Activated CD4-positive, alpha-beta T cell treated with anti-CD3 and anti-CD28 coated beads, Interleukin-2, amount 10 ng/mL, durations not matched to agents 24 days and 14 days (primary cell): ENCODE data around the gene NME7. TPM values are rescaled to one million over a fixed set of nuclear protein-coding genes. Genes with fewer than 3 reads are reported as not detected.
A peak's percentile ranks its signal among the peaks of the same experiment; 100 is the strongest.
"Not testable (repeated sequence)": the region's sequence is repeated elsewhere in the genome, so short reads cannot be mapped to it uniquely, and the experiment has no call there.

Source experiments
- DNase-seq: peaks from one replicate; pipeline ENCODE4 v3.0.0; 2022
- H3K27ac Mint-ChIP-seq: one replicate; pipeline ENCODE4 v1.8.0; 2022; ENCODE audit warnings: mild to moderate bottlenecking, mixed read lengths
- H3K27me3 Mint-ChIP-seq: one replicate; pipeline ENCODE4 v1.8.0; 2022; ENCODE audit warnings: mixed read lengths
- H3K36me3 Mint-ChIP-seq: one replicate; pipeline ENCODE4 v1.8.0; 2022; ENCODE audit warnings: low read depth, mild to moderate bottlenecking, mixed read lengths
- H3K4me1 Mint-ChIP-seq: one replicate; pipeline ENCODE4 v1.8.0; 2021; ENCODE audit warnings: mixed read lengths
- H3K4me3 Mint-ChIP-seq: one replicate; pipeline ENCODE4 v1.8.0; 2022; ENCODE audit warnings: mild to moderate bottlenecking, moderate library complexity, mixed read lengths
- H3K9me3 Mint-ChIP-seq: one replicate; pipeline ENCODE4 v1.8.0; 2021; ENCODE audit warnings: mixed read lengths
- intact Hi-C: fragments of 100-400 bp; cut with micrococcal nuclease; formaldehyde crosslinking; loops from one replicate; pipeline ENCODE4 v1.15.1; 2023
- total RNA-seq: library from RNA; stranded (reverse); gene quantifications from 2 replicates; pipeline ENCODE4 v1.2.3, GENCODE V29; 2022

NME7 gene
- total RNA-seq, 1 donor from 2014 or later: 10.6 TPM

DNA sequence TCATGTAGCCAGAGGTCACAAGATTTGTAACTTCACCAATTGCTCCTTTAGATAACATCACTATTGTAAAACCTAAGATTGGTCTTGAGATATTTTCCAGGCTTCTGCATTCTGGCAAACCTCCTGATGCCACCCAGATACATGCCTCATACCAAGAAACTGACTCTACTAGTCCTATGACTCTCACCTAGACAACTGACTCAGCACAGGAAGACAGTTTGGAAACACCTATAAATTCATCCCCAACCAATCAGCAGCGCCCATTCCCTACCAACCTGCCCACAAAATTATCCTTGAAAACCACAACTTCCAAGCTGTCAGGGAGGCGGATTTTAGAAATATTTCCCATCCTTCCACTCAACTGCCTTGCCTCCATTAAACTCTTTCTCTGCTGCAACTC lies 2.6 kb downstream of the NME7 start:
- H3K27me3 Mint-ChIP-seq: no peaks in the 10 kb centered on the region
- peak overlapping the region; percentile 3 for H3K27ac Mint-ChIP-seq
- no peak overlapping the region for H3K4me3 Mint-ChIP-seq
- H3K9me3 Mint-ChIP-seq: peaks cover 6% of the 10 kb centered on the region
- H3K4me1 Mint-ChIP-seq: peaks cover 33% of the 10 kb centered on the region
- DNase-seq: peak; percentile 60
- intact Hi-C loops: loop anchor here (5.0 to 10.0 kb wide), 6 partner anchors 327 to 1138 kb away; partner anchors contain the start of genes SCYL3 and SFT2D2
- peaks cover 13% of the 10 kb centered on the region for H3K36me3 Mint-ChIP-seq

DNA sequence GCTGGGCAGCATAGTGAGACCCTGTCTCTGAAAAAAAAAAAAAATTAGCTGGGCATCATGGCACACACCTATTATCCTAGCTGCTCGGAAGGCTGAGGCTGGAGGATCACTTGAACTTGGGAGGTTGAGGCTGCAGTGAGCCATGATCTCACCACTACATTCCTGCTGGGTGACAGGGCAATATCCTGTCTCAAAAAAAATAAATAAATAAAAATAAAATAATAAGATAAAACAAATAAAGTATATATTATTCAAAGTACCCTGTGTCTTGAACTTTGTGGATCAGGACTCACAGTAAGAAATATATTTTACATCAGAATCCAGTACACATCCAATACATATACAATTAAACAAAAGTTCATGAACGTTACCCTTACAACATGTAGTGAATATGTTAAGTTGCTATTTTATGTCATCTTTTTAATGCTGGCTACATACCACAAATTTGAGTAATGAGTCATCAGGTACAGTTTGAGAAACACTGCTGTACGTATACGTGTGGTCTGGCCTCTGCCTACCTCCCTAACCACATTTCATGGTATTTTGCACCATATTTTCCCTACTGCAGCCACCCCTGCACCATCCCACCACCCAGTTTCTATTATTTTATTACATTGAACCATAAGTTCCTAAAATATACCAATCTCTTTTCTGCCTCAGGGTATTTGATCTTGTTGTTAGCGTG lies 4.4 kb downstream of the NME7 start:
- Mint-ChIP-seq H3K4me1 (peaks cover 28% of the 10 kb centered on the region), H3K36me3 (peaks cover 11% of the 10 kb centered on the region), H3K4me3 (peak overlapping the region; percentile 58), H3K9me3 (peaks cover 6% of the 10 kb centered on the region), H3K27me3 (no peaks in the 10 kb centered on the region), H3K27ac (peak overlapping the region; percentile 79)
- DNase-seq: peak; percentile 76
- intact Hi-C loops: loop anchor here (2.0 to 10.0 kb wide), 3 partner anchors 256 to 958 kb away; partner anchors contain the start of gene ATP1B1

DNA sequence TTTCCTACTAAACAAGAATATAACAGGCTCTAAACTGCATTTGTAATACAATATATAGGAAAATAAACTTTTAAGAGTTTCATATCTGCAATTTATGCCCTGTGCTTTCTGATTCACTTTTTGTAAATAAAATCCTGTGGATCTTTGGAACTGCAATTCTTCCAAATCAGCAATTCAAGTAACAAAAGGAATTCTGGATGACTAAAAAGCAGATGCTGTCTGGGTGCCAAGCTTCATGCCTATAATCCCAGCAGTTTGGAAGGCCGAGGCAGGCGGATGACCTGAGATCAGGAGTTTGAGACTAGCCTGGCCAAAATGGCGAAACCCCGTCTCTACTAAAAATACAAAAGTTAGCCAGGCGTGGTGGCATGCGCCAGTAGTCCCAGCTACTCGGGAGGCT lies 6.3 kb downstream of the NME7 start:
- intact Hi-C loops: loop anchor here (10.0 kb wide), 2 partner anchors 896 to 956 kb away; no protein-coding TSS in a partner anchor
- peaks cover 6% of the 10 kb centered on the region for H3K9me3 Mint-ChIP-seq
- DNase-seq: no peak
- H3K4me3 Mint-ChIP-seq: no peak overlapping the region
- H3K27me3 Mint-ChIP-seq: no peaks in the 10 kb centered on the region
- no peak overlapping the region for H3K27ac Mint-ChIP-seq
- H3K4me1 Mint-ChIP-seq: peaks cover 28% of the 10 kb centered on the region
- peaks cover 11% of the 10 kb centered on the region for H3K36me3 Mint-ChIP-seq

DNA sequence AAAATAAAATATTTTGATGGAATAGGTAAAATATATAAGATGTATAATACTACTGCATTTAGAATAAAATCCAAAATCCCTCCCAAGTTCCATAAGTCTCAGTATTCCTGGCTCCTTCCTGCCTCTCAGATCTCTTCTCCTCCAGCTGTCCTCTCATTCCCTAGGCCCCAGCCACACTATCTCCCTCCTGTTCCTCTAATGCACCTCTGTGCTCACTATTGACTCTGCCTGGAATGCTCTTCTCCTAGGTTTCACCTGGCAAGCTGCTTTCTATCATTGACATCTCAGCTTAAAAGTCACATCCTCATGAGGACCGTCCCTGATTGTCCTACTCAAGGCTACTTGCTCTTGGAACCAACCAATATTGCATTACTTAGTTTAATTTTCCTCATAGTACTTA lies 7.2 kb downstream of the NME7 start:
- no peak overlapping the region for H3K27ac Mint-ChIP-seq
- no peaks in the 10 kb centered on the region for H3K27me3 Mint-ChIP-seq
- H3K36me3 Mint-ChIP-seq: peaks cover 11% of the 10 kb centered on the region
- peaks cover 6% of the 10 kb centered on the region for H3K9me3 Mint-ChIP-seq
- H3K4me1 Mint-ChIP-seq: peaks cover 28% of the 10 kb centered on the region
- H3K4me3 Mint-ChIP-seq: no peak overlapping the region
- peak; percentile 53 for DNase-seq
- intact Hi-C loops: loop anchor here (10.0 kb wide), 2 partner anchors 896 to 956 kb away; no protein-coding TSS in a partner anchor

DNA sequence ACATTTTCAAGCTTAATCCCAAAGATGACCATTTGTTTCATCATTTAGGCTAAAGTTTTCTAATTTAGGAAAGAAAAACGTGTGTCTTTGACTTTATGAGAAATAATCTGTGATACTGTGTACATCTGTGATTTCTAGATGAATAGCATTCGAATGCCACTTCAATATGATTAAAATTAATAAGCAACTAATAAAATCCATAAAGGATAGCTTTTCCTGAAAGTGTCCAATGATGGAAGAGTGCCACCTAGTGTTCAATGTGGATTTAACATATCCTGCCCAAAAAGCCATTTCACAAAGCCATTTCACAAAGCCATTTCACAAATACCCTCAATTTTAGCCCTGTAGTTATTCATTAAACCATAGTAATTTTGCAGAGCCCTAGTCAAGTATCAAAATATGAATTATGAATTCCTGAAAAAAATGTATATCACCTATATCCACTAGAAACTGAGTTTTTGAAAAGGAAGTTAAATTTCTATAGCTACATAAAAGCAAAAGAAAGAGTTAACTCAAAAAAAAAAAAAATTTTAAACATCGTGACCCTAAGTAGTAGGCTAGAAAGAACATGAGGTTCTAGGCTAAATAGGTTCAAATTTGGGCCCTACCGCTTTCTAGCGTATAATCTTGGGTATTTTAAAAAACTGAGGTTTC lies 19.1 kb downstream of the NME7 start:
- DNase-seq: peak; percentile 80
- peaks cover 11% of the 10 kb centered on the region for H3K4me1 Mint-ChIP-seq
- intact Hi-C loops: loop anchor here (1.0 to 5.0 kb wide), 5 partner anchors 241 to 1006 kb away; partner anchors contain the start of gene ATP1B1
- no peak overlapping the region for H3K4me3 Mint-ChIP-seq
- peaks cover 2% of the 10 kb centered on the region for H3K36me3 Mint-ChIP-seq
- no peaks in the 10 kb centered on the region for H3K9me3 Mint-ChIP-seq
- no peak overlapping the region for H3K27ac Mint-ChIP-seq
- no peaks in the 10 kb centered on the region for H3K27me3 Mint-ChIP-seq

DNA sequence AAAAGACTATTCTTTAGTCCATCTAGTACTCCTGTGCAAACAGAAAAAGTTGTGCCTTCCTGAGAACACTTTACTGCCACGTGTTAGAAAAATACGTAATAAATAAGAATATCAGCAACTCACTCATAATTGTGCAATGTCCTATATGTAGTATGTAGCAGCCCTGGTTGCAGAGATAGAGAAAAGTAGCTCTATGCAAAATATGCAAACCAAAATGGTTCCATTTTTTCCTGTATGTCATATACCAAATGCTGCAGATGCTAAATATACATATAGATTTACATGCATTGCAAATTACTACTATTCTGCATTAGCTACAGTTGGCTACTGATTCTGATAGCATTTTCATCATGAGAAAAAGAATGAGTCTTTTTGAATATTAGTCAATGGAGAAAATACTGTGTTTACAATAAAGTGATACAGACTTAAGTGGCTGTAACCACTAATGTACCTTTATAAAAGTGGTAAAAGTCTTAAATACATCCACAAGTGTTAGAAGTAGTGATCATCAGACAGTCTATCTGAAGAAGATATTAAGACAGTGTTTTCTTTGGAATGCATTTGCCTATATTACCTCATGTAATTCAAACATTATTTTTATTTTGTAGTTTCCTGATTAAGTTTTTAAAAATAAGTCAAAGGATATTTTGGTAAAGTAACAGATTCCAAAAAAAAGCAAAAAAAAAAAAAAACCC lies 19.8 kb downstream of the NME7 start:
- H3K9me3 Mint-ChIP-seq: no peaks in the 10 kb centered on the region
- DNase-seq: no peak
- H3K27ac Mint-ChIP-seq: no peak overlapping the region
- intact Hi-C loops: loop anchor here (1.0 to 5.0 kb wide), 5 partner anchors 241 to 1005 kb away; partner anchors contain the start of gene ATP1B1
- no peaks in the 10 kb centered on the region for H3K27me3 Mint-ChIP-seq
- H3K36me3 Mint-ChIP-seq: peaks cover 2% of the 10 kb centered on the region
- peaks cover 11% of the 10 kb centered on the region for H3K4me1 Mint-ChIP-seq
- H3K4me3 Mint-ChIP-seq: no peak overlapping the region

DNA sequence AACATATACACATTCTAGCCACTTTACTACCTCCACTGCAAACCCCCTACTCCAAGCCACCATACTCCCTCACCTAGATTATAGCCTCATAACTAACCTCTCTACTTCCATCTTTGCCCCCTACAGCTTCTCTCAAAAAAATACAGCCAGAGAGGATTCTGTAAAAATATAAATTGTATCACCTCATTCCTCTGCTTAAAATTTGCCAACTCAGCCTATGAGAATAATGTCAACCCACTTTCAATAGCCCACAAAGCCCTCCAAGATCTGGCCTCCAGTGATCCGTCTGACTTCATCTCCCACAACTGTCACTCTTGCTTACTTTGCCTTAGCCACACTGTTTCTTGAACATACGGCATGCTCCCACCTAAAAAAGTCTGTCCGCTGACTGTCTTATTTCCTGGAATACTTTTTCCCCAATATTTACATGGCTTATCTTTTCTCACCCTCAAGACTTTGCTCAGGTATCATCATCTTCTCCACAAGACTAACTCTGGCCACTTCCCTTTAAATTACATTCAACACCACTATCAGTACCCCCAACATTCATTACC lies 21.5 kb downstream of the NME7 start:
- peaks cover 2% of the 10 kb centered on the region for H3K36me3 Mint-ChIP-seq
- DNase-seq: no peak
- no peaks in the 10 kb centered on the region for H3K27me3 Mint-ChIP-seq
- no peaks in the 10 kb centered on the region for H3K9me3 Mint-ChIP-seq
- H3K27ac Mint-ChIP-seq: no peak overlapping the region
- intact Hi-C loops: loop anchor here (5.0 kb wide), 3 partner anchors 239 to 904 kb away; partner anchors contain the start of gene ATP1B1
- no peak overlapping the region for H3K4me3 Mint-ChIP-seq
- H3K4me1 Mint-ChIP-seq: peaks cover 2% of the 10 kb centered on the region

DNA sequence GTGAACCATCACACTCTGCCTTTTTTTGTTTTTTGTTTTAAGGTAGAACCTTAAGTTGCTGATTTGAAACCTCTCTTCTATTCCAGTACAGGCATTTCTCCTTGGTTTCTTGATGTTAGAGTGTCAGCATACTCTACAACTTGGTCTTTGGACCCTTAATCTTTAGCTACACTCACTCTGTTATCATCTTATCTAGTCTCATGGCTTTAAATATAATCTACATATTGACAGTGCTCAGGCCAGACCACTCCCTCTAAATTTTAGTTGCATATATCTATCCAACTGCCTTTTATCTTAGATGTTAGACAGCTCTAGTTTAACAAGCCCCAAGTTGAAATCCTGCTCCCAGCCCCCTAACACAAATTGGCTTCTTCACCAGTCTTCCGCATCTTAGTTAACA lies 22.1 kb downstream of the NME7 start:
- no peak for DNase-seq

DNA sequence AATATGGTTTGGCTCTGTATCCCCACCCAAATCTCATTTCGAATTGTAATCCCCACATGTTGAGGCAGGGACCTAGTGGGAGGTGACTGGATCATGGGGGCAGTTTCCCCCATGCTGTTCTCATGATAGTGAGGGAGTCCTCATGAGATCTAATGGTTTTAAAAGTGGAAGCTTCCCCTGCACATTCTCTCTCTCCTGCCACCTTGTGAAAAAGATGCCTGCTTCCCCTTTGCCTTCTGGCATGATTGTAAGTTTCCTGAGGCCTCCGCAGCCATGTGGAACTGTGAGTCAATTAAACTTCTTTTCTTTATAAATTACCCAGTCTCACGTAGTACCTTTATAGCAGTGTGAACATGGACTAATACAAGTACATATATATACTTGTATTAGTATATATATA lies 25.5 kb downstream of the NME7 start:
- H3K27ac Mint-ChIP-seq, H3K27me3 Mint-ChIP-seq, H3K4me3 Mint-ChIP-seq, DNase-seq, intact Hi-C loops: not testable (repeated sequence)
- Mint-ChIP-seq H3K4me1 (peaks cover 11% of the 10 kb centered on the region), H3K36me3 (peaks cover 14% of the 10 kb centered on the region), H3K9me3 (peaks cover 17% of the 10 kb centered on the region)

More for the DNA sequence above, 22.1 kb downstream of the NME7 start:
- Mint-ChIP-seq H3K36me3 (peaks cover 8% of the 10 kb centered on the region), H3K4me3 (no peak overlapping the region), H3K9me3 (peaks cover 4% of the 10 kb centered on the region), H3K27ac (no peak overlapping the region), H3K27me3 (no peaks in the 10 kb centered on the region), H3K4me1 (peaks cover 2% of the 10 kb centered on the region)
- intact Hi-C loops: loop anchor here (5.0 kb wide), 3 partner anchors 238 to 903 kb away; partner anchors contain the start of gene ATP1B1

DNA sequence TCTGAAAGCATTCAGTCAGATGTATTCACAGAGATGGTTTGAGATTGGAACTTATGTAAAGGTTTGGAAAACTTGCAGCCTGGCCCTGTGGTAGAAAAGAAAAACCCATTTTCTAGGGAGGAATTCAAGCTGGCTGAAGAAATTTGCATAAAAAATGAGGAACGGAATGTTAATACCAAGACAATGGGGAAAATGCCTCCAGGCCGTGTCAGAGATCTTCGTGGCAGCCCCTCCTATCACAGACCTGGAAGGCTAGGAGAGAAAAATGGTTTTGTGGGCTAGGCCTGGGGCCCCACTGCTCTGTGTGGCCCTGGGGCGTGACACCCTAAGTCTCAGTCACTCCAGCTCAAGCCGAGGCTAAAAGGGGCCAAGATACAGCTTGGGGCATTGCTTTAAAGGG lies 26.7 kb downstream of the NME7 start:
- Mint-ChIP-seq H3K36me3 (peaks cover 15% of the 10 kb centered on the region), H3K4me1 (peaks cover 11% of the 10 kb centered on the region), H3K4me3 (no peak overlapping the region), H3K9me3 (peaks cover 17% of the 10 kb centered on the region), H3K27me3 (no peaks in the 10 kb centered on the region), H3K27ac (no peak overlapping the region)
- intact Hi-C loops: no loop called here
- no peak for DNase-seq

DNA sequence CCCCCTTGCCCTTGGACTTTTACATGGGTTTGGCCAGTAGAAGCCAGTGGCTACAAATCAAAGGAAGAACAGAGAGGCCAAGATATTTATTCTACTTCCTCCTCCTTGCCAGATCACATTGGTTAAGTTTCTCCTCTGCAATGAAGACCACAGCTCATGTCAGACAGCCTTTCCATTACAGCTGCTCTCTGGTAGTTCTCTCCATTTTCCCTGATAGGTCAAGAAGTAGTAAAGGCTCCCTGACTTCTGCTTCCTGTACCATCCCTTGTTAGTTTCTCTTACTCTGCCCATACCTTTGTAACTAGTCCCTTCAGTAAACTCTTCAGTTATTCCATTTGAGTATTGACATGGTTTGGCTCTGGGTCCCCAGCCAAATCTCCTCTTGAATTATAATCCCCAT lies 27.8 kb downstream of the NME7 start:
- H3K4me3 Mint-ChIP-seq: no peak overlapping the region
- DNase-seq: no peak
- peaks cover 20% of the 10 kb centered on the region for H3K9me3 Mint-ChIP-seq
- H3K27me3 Mint-ChIP-seq: no peaks in the 10 kb centered on the region
- intact Hi-C loops: no loop called here
- H3K27ac Mint-ChIP-seq: peak overlapping the region; percentile 10
- H3K36me3 Mint-ChIP-seq: peaks cover 20% of the 10 kb centered on the region
- peaks cover 11% of the 10 kb centered on the region for H3K4me1 Mint-ChIP-seq

DNA sequence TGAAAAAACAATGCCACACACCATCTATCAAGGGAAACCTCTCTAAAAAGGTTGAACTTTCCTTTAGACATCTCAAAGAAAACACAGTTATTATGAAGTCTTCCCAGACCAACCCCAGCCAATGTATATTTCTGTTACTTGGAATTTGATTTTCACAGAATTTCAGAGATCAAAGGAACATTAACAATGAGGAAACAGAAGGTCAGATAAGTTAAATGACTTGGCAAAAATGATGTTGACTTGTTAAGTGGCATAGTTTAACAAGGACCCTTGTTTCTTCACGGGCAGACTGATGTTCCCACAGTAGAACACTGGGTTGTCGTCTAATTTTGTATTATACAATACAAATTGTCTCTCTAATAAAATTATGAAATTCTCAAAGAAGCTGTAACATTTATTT lies 29.0 kb downstream of the NME7 start:
- intact Hi-C loops: no loop called here
- Mint-ChIP-seq H3K4me3 (no peak overlapping the region), H3K36me3 (peaks cover 23% of the 10 kb centered on the region), H3K27me3 (no peaks in the 10 kb centered on the region), H3K4me1 (peaks cover 16% of the 10 kb centered on the region), H3K27ac (no peak overlapping the region), H3K9me3 (peaks cover 20% of the 10 kb centered on the region)
- DNase-seq: no peak

DNA sequence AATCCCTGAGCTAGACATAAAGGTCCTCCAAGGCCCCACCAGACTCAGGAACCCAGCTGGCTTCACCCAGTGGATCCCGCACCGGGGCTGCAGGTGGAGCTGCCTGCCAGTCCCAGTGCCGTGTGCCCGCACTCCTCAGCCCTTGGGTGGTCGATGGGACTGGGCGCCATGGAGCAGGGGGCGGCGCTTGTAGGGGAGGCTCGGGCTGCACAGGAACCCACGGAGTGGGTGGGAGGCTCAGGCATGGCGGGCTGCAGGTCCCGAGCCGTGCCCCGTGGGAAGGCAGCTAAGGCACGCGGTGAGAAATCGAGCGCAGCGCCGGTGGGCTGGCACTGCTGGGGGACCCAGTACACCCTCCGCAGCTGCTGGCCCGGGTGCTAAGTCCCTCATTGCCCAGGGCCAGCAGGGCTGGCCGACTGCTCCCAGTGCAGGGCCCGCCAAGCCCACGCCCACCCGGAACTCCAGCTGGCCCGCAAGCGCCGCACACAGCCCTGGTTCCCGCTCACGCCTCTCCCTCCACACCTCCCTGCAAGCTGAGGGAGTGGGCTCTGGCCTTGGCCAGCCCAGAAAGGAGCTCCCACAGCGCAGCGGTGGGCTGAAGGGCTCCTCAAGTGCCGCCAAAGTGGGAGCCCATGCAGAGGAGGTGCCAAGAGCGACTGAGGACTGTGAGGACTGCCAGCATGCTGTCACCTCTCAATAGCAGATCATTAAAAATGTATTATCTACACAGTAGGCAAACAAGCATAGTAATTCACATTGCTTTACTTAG lies 30.5 kb downstream of the NME7 start:
- not testable (repeated sequence) for DNase-seq

More for the DNA sequence above, 30.5 kb downstream of the NME7 start:
- Mint-ChIP-seq H3K36me3 (peaks cover 23% of the 10 kb centered on the region), H3K4me1 (peaks cover 16% of the 10 kb centered on the region), H3K9me3 (peaks cover 20% of the 10 kb centered on the region)
- H3K4me3 Mint-ChIP-seq, H3K27me3 Mint-ChIP-seq, intact Hi-C loops, H3K27ac Mint-ChIP-seq: not testable (repeated sequence)
